H9 (cell line): ENCODE data around the gene ZSWIM1. TPM values are rescaled to one million over a fixed set of nuclear protein-coding genes. Genes with fewer than 3 reads are reported as not detected.

Source experiments
- DNase-seq: peaks from one replicate; pipeline ENCODE4 v3.0.0-alpha.2; 2017
- H2AFZ ChIP-seq: one replicate; pipeline ENCODE4 v1.6.1; 2013; ENCODE audit warnings: mild to moderate bottlenecking, low read length, control low read depth, moderate library complexity
- H2AK5ac ChIP-seq: 2 replicates; pipeline ENCODE4 v1.6.1; 2013; ENCODE audit warnings: low read length, control low read depth, mixed read lengths; ENCODE audit not compliant: insufficient read length
- H2BK120ac ChIP-seq: one replicate; pipeline ENCODE4 v1.6.1; 2013; ENCODE audit warnings: low read depth, mild to moderate bottlenecking, low read length, control low read depth, inconsistent platforms; ENCODE audit not compliant: poor library complexity, severe bottlenecking
- H2BK12ac ChIP-seq: 2 replicates; pipeline ENCODE4 v1.6.1; 2013; ENCODE audit warnings: low read length, control low read depth, mixed read lengths, low read depth; ENCODE audit not compliant: insufficient read length
- H2BK15ac ChIP-seq: 2 replicates; pipeline ENCODE4 v1.6.1; 2013; ENCODE audit warnings: low read depth, low read length, control low read depth
- H2BK20ac ChIP-seq: one replicate; pipeline ENCODE4 v1.6.1; 2013; ENCODE audit warnings: low read depth, mild to moderate bottlenecking, low read length, control low read depth, inconsistent platforms; ENCODE audit not compliant: poor library complexity, severe bottlenecking
- H2BK5ac ChIP-seq: 2 replicates; pipeline ENCODE4 v1.6.1; 2013; ENCODE audit warnings: low read length, control low read depth, mixed read lengths; ENCODE audit not compliant: insufficient read length
- H3K14ac ChIP-seq: 2 replicates; pipeline ENCODE4 v1.6.1; 2013; ENCODE audit warnings: low read length, control low read depth; ENCODE audit not compliant: insufficient read depth
- H3K18ac ChIP-seq: 2 replicates; pipeline ENCODE4 v1.6.1; 2013; ENCODE audit warnings: low read depth, mild to moderate bottlenecking, mixed read lengths, low read length, control low read depth; ENCODE audit not compliant: insufficient read length
- H3K23ac ChIP-seq: 2 replicates; pipeline ENCODE4 v1.6.1; 2013; ENCODE audit warnings: low read length, control low read depth, mixed read lengths, low read depth; ENCODE audit not compliant: insufficient read length
- H3K23me2 ChIP-seq: 2 replicates; pipeline ENCODE4 v1.6.1; 2013; ENCODE audit warnings: low read depth, mild to moderate bottlenecking, mixed read lengths, low read length, control low read depth; ENCODE audit not compliant: insufficient read length, poor library complexity, severe bottlenecking
- H3K27ac ChIP-seq: 2 replicates; pipeline ENCODE4 v1.5.1; 2013; ENCODE audit warnings: low read length, control low read depth, mixed read lengths, low read depth; ENCODE audit not compliant: insufficient read length
- H3K27me3 ChIP-seq: 2 replicates; pipeline ENCODE4 v1.6.1; 2013; ENCODE audit warnings: low read length, control low read depth, inconsistent platforms; ENCODE audit not compliant: insufficient read depth
- H3K4ac ChIP-seq: 2 replicates; pipeline ENCODE4 v1.6.1; 2013; ENCODE audit warnings: low read depth, mild to moderate bottlenecking, control low read depth, inconsistent platforms, low read length, moderate library complexity
- H3K4me1 ChIP-seq: 2 replicates; pipeline ENCODE4 v1.6.1; 2013; ENCODE audit warnings: low read length, control low read depth, inconsistent platforms; ENCODE audit not compliant: insufficient read depth
- H3K4me2 ChIP-seq: 2 replicates; pipeline ENCODE4 v1.6.1; 2013; ENCODE audit warnings: low read length, control low read depth, mixed read lengths; ENCODE audit not compliant: insufficient read length, insufficient read depth
- H3K56ac ChIP-seq: 2 replicates; pipeline ENCODE4 v1.6.1; 2013; ENCODE audit warnings: low read depth, mild to moderate bottlenecking, mixed read lengths, low read length, control low read depth; ENCODE audit not compliant: insufficient read length
- H3K79me1 ChIP-seq: 2 replicates; pipeline ENCODE4 v1.6.1; 2013; ENCODE audit warnings: low read depth, mild to moderate bottlenecking, moderate library complexity, low read length, control low read depth, inconsistent platforms; ENCODE audit not compliant: insufficient read depth, poor library complexity, severe bottlenecking
- H3K79me2 ChIP-seq: 2 replicates; pipeline ENCODE4 v1.6.1; 2013; ENCODE audit warnings: low read length, control low read depth, inconsistent platforms; ENCODE audit not compliant: insufficient read depth
- H3K9ac ChIP-seq: 2 replicates; pipeline ENCODE4 v1.6.1; 2013; ENCODE audit warnings: low read length, control low read depth, mixed read lengths; ENCODE audit not compliant: insufficient read length; ENCODE audit errors: extremely low read depth
- H3K9me3 ChIP-seq: one replicate; pipeline ENCODE4 v1.6.1; 2013; ENCODE audit warnings: low read depth, low read length, inconsistent platforms; ENCODE audit not compliant: control insufficient read depth
- H3T11ph ChIP-seq: one replicate; pipeline ENCODE4 v1.6.1; 2013; ENCODE audit warnings: mild to moderate bottlenecking, low read length, control low read depth, inconsistent platforms
- H4K20me1 ChIP-seq: one replicate; pipeline ENCODE4 v1.6.1; 2013; ENCODE audit not compliant: control insufficient read depth, insufficient read length, insufficient read depth
- H4K5ac ChIP-seq: 2 replicates; pipeline ENCODE4 v1.6.1; 2013; ENCODE audit warnings: low read depth, mild to moderate bottlenecking, mixed read lengths, low read length, control low read depth; ENCODE audit not compliant: insufficient read length
- H4K8ac ChIP-seq: replicated peaks from 2 replicates; pipeline ENCODE4 v1.6.1; 2013; ENCODE audit warnings: low read length, control low read depth, mixed read lengths, low read depth; ENCODE audit not compliant: insufficient read length
- H4K91ac ChIP-seq: 2 replicates; pipeline ENCODE4 v1.6.1; 2013; ENCODE audit warnings: low read depth, mild to moderate bottlenecking, moderate library complexity, mixed read lengths, low read length, control low read depth; ENCODE audit not compliant: insufficient read length
- H3K27ac Mint-ChIP-seq, 3 experiments: 2 replicates in 2 of 3; 3 replicates in 1 of 3; pipeline ENCODE4 v1.8.0; 2020 to 2021; ENCODE audit warnings: mixed read lengths in 3 of 3, mild to moderate bottlenecking in 1 of 3, moderate library complexity in 1 of 3
- H3K27me3 Mint-ChIP-seq: 2 replicates; pipeline ENCODE4 v1.8.0; 2021; ENCODE audit warnings: low read depth, mild to moderate bottlenecking, moderate library complexity, mixed read lengths
- H3K36me3 Mint-ChIP-seq, 3 experiments: 2 replicates in 2 of 3; 3 replicates in 1 of 3; pipeline ENCODE4 v1.8.0; 2020 to 2021; ENCODE audit warnings: low read depth in 3 of 3, mixed read lengths in 3 of 3; ENCODE audit not compliant: insufficient read depth in 1 of 3
- H3K4me1 Mint-ChIP-seq, 2 experiments: 2 replicates each; pipeline ENCODE4 v1.8.0; 2020; ENCODE audit warnings: mixed read lengths in 2 of 2
- H3K4me3 Mint-ChIP-seq, 2 experiments: 2 replicates in 1 of 2; 3 replicates in 1 of 2; pipeline ENCODE4 v1.8.0; 2020 to 2021; ENCODE audit warnings: mild to moderate bottlenecking in 2 of 2, mixed read lengths in 2 of 2, moderate library complexity in 1 of 2
- H3K9me3 Mint-ChIP-seq, 2 experiments: 2 replicates in 1 of 2; 3 replicates in 1 of 2; pipeline ENCODE4 v1.8.0; 2020; ENCODE audit warnings: mild to moderate bottlenecking in 2 of 2, mixed read lengths in 2 of 2, moderate library complexity in 1 of 2
- WGBS: extraction: QIAGEN DNeasy Blood & Tissue Kit; methylation state at CpG from one replicate; pipeline ENCODE4 v1.1.7; 2013; ENCODE audit warnings: missing lambda C conversion rate, low lambda C conversion rate, mixed read lengths; ENCODE audit not compliant: insufficient read length; ENCODE audit errors: extremely low coverage; 5-methylcytosine and 5-hydroxymethylcytosine counted together
- total RNA-seq: library from RNA; stranded (reverse); gene quantifications from 2 replicates; pipeline ENCODE4 v1.2.1, GENCODE V29; 2021
- TF ChIP-seq, protein P1 (sequence below): fragments of 200-600 bp; sonication (generic); conservative IDR thresholded peaks from 3 replicates; pipeline ENCODE4 v1.8.0; 2021; ENCODE audit warnings: antibody characterized with exemption, mild to moderate bottlenecking

The ZSWIM1 gene
- total RNA-seq, 1 experiment from 2014 or later = 13.0 TPM

- TF ChIP-seq, protein P1, sequence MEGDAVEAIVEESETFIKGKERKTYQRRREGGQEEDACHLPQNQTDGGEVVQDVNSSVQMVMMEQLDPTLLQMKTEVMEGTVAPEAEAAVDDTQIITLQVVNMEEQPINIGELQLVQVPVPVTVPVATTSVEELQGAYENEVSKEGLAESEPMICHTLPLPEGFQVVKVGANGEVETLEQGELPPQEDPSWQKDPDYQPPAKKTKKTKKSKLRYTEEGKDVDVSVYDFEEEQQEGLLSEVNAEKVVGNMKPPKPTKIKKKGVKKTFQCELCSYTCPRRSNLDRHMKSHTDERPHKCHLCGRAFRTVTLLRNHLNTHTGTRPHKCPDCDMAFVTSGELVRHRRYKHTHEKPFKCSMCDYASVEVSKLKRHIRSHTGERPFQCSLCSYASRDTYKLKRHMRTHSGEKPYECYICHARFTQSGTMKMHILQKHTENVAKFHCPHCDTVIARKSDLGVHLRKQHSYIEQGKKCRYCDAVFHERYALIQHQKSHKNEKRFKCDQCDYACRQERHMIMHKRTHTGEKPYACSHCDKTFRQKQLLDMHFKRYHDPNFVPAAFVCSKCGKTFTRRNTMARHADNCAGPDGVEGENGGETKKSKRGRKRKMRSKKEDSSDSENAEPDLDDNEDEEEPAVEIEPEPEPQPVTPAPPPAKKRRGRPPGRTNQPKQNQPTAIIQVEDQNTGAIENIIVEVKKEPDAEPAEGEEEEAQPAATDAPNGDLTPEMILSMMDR = no peak
- no peak overlapping the region for H3K4ac ChIP-seq
- H3K23ac ChIP-seq = no peak overlapping the region
- H3K27me3 Mint-ChIP-seq = no peaks in the 10 kb centered on the region
- no peak overlapping the region for H4K91ac ChIP-seq
- H3K27me3 ChIP-seq = no peaks in the 10 kb centered on the region
- no peak overlapping the region for H2BK5ac ChIP-seq
- H3K27ac ChIP-seq = no peak overlapping the region
- H3K4me2 ChIP-seq = no peak overlapping the region
- no peak for DNase-seq
- H3K79me1 ChIP-seq = no peaks in the 10 kb centered on the region
- H3K9me3 Mint-ChIP-seq = no peaks in the 10 kb centered on the region
- no peak overlapping the region for H3K14ac ChIP-seq
- no peak overlapping the region for H2BK20ac ChIP-seq
- H3K4me3 Mint-ChIP-seq = no peak overlapping the region; a peak in 1 of 5 replicates
- no peak overlapping the region for H4K5ac ChIP-seq
- H2BK120ac ChIP-seq = no peak overlapping the region
- no peak overlapping the region for H3K9ac ChIP-seq
- peaks cover 26 to 29% of the 10 kb centered on the region in 2 experiments for H3K4me1 Mint-ChIP-seq
- no peak overlapping the region for H2BK12ac ChIP-seq
- peaks cover 5% of the 10 kb centered on the region for H3K23me2 ChIP-seq
- no peak overlapping the region for H2AFZ ChIP-seq
- peaks cover 2% of the 10 kb centered on the region; the same call in 1 of the 2 replicates for H3K4me1 ChIP-seq
- H3K27ac Mint-ChIP-seq = no peak overlapping the region; a peak in 1 of 7 replicates
- no peaks in the 10 kb centered on the region for H3K9me3 ChIP-seq
- H3T11ph ChIP-seq = no peak overlapping the region
- peaks cover 3% of the 10 kb centered on the region; the same call in 1 of the 2 replicates for H3K79me2 ChIP-seq
- no peak overlapping the region for H4K8ac ChIP-seq
- H2BK15ac ChIP-seq = no peak overlapping the region; the same call in 1 of the 2 replicates
- no CpG with 5 or more reads among the region's 7 CpGs for WGBS
- H3K56ac ChIP-seq = no peak overlapping the region
- no peak overlapping the region for H2AK5ac ChIP-seq
- peaks cover 0 to 7% (median 2%) of the 10 kb centered on the region in 3 experiments; a peak in 3 of 7 replicates for H3K36me3 Mint-ChIP-seq
- H3K18ac ChIP-seq = no peak overlapping the region
- peaks cover 2% of the 10 kb centered on the region for H4K20me1 ChIP-seq
Measured at GRCh38 chr20:45860560-45861220, 20.3 kb upstream of the ZSWIM1 start.
